HTR-8/SVneo (cell line): ENCODE data around the gene BTBD10.
"Not testable (repeated sequence)": the region's sequence is repeated elsewhere in the genome, so short reads cannot be mapped to it uniquely, and the experiment has no call there.

Source experiments
- DNase-seq: peaks from one replicate; pipeline ENCODE4 v3.0.0; 2011; ENCODE audit warnings: low spot score, mixed read lengths; ENCODE audit not compliant: insufficient read length
- FAIRE-seq: peaks from 2 replicates; lab custom pipeline; 2011; peaks lifted over from hg19 to GRCh38; lab: Jason Lieb, UNC

The BTBD10 gene

DNA sequence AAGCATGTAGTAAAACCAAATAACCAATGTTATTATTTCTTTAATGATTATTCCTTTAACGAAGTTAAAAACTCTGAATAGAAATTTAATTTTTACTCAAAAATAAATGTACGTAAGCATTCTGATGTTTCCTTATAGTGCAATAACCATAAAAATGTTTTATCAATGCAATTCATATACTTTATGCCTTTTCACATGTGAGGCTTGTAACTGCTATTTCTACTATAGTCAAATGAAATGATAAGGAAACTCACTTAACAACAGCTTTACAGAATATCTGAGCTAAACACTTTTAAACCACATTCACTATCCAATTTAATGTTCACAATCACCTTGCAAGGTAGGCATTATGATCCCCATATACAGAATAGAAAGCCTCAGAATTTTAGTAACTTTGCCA, 17.4 kb downstream of the BTBD10 start:
- DNase-seq (no peak), FAIRE-seq (no peak)

DNA sequence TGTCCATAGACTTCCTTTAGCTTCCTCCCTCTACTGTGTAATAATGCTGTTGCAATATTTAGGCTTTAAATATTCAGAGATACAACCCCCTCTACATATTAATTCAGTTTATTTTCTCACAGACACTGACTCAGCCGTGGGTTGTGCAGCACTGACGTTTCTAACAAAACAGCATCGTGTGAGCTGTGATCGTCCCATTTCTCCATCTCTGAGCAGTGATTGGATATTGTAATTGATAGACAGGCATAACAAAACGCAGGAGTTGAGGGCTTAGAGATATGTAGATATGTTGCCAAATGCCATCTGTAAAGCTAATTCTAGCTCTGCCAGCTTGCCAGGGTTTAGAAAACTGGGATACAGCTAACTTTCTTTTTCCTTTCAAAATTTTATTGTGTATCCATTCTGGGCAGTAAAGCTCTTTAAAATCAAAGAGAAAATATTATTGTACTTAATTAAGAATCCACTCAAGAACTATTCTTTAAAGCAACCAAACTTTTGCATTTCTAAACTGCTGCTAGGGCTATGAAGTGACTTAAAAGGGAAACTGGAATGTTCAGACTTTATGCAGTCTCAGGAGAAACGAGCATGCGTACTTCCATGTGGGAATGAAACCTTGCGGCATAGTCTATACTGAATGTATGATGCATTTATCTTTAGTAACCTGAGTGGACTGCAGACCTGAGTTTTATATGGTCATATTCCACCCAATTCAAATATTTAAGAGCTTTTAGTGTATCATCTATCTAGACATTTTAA, 22.7 kb downstream of the BTBD10 start:
- DNase-seq (peak; percentile 71), FAIRE-seq (peak; percentile 91)

DNA sequence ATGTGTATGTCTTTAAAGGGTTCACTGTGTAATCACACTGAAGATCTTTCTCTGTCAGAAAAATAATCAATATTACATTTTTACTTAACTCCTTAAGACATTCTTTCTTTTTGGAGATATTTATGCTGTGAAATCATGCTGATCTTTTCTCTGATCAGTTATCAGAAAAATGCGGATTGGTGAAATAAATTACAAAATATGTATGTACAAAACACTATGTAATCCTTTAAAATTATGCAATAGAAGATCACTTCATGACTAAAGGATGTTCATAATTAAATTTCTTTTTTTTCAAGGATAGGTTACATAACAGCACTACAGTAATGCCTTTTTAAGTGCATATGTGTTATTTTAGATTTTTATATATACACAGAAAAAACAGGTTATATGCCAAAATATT, 24.7 kb downstream of the BTBD10 start:
- DNase-seq, result no peak
- no peak for FAIRE-seq

DNA sequence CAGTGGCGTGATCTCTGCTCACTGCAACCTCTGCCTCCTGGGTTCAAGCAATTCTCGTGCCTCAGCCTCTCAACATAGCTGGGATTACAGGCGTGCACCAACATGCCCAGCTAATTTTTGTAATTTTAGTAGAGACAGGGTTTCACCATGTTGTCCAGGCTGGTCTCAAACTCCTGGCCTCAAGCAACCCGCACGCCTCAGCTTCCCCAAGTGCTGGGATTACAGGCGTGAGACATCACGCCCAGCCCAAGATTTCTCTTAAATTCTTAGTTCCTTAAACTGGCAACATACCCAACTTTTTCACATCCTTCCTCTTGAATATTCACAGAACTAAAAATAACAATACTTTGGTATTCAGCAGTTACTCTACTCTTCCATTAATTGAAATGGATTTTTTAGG, 26.2 kb downstream of the BTBD10 start:
- not testable (repeated sequence) for DNase-seq, FAIRE-seq

DNA sequence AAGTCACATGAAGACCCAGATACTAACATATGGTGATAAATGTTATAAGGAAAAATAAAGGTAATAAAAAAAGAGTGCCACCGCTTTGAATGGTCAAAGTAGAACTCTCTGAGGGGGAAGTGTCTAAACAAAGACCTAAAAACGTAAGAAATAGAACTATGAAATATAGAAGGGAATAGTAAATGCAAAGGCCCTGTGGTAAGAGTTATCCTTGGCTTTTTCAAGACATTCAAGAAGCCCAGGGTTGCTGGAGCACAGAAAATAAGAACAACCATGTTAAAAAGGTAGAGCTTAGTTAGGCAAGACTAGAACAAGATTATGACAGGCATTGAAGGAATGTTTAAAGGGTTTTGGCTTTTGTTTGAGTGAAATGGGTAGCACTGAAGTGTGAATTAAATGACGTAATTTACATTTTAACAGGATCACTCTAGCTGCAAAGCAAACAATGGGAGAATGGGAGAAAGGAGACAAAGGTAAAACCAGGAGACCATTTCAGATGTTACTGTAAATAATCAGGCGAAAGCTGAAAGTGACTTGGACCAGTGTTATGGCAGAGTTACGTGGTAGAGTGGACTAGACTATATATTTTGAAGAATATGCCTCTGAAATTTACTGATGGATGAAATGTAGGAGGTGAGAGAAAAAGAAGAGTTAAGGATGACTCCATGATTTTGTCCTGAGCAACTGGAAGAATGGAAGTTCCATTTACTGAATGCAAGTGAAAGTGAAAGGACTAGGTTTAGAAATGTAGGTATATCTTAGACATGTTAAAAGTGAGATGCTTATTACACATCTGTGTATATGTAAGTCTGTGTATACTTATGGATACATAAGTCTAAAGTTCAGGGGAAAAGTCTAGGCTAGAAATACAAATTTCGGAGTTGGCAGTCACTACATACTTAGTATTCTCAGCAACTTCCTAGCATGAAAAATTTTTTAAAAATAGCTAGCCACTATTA, 28.5 kb downstream of the BTBD10 start:
- FAIRE-seq, result no peak
- DNase-seq, result no peak

DNA sequence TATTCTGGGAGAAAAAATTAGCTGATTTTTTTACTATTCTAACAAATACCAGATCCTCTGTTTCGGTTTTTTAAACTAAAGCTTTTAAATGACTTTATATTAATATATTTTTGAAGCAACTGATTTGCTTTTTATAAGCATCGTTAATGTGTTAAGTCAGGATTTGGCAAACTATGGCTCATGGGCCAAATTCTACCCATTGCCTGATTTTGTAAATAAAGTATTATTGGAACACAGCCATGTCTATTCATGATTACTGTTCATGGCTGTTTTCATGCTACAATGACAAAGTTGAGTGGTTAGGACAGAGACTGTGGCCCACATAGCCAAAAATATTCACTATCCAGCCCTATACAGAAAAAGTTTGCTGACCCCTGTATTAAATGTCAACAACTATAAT, 29.6 kb downstream of the BTBD10 start:
- FAIRE-seq (no peak), DNase-seq (no peak)

DNA sequence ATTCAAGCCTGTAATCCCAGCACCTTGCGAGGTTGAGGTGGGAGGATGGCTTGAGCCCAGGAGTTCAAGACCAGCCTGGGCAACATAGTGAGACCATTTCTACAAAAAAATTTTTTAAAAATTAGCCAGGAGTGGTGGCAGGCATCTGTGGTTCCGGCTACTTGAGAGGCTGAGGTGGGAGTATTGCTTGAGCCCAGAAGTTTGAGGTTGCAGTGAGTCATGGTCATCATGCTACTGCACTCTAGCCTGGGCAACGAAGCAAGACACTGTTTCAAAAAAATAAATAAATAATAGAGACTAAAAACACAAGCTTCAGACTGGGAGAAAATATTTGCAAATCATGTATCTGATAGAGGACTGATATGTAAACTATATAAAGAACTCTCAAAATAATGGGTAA, 33.2 kb downstream of the BTBD10 start:
- FAIRE-seq (no peak), DNase-seq (no peak)

DNA sequence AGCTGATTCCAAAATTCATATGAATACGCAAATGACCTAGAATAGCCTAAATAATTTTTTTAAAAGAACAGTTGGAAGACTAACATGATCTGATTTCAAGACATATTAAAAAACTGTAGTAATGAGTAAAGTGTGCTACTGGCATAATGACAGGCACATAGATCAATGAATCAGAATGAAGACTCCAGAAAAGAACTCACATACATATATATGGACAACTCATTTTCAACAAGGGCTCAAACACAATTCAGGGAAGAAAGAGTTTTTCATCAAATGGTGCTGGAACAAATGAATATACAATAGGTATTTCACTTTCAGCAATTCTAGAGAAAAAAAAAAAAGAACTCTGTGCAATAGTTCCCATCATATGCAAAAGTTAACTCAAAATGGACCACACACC, 33.7 kb downstream of the BTBD10 start:
- DNase-seq (no peak), FAIRE-seq (no peak)

DNA sequence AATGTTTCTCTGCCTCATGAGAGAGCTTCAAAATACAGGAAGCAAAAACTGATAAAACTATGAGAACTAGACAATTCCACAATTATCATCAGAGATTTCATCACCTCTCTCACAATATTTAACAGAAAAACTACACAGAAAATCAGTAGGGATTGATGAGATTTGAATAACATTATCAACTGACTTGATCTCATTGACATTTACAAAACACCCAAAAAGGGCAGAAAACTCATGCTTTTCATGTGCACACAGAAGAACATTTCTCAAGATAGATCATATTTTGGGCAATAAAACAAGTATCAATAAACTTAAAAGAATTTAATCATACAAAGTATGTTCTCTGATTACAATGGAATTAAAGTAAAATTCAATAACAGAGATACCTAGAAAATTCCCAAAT, 35.6 kb downstream of the BTBD10 start:
- no peak for FAIRE-seq
- DNase-seq, result no peak

DNA sequence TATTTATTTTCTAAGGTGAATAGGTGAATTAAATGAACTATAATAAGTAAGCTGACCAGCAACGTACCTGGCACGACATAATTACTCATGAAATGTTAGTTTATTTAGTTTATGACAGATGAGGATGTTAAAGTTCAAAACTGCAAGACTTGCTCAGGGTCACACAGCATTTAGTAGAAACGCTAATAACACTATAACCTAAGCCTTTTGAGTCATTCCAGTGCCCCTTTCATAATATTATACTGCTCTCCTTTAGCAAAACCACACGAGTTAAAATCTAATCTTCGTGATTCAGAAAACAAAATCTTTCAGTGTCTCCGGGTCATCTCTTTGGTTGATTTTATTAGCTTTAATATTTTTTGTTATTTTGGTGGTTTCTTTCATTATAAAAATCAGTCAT, 39.6 kb downstream of the BTBD10 start:
- FAIRE-seq (no peak), DNase-seq (no peak)

DNA sequence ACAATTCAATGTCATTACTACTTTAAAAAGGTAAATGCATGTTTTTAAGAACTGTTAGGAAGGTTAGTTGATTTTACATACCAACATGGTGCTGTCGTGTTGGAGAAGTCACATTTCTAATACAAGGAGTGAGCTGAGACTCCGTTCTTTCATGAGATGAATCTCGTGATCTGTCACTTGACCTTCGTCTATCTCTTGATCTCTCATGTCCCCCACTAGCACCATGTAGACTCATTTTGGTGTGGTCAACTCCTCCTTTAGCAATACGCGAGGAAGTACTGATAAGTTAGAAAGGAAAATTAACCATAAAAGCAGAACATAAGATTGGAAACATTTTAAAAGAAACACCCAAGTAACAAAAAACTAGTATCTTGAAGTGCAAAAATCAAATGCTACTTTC, 41.5 kb downstream of the BTBD10 start:
- FAIRE-seq, result no peak

DNA sequence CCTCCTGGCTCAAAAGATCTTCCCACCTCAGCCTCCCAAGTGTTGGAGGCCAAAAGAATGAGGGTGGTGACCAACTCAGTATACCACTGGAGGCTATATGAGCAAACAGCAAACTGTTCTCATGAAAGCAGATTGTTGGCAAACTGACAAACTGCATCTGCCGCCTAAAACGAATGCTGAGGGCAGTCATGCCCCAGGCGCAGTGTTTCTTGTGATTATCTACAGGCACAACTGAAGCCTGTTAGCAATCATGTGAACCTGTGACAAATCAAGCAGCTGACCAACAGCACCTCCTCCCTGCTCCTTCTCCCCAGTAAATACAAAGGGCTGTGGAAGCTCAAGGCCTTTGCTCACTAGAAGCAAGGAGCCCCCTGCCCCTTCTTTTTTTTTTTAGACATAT, 47.8 kb downstream of the BTBD10 start:
- FAIRE-seq, result no peak
- no peak for DNase-seq

More for the DNA sequence above, 41.5 kb downstream of the BTBD10 start:
- no peak for DNase-seq

DNA sequence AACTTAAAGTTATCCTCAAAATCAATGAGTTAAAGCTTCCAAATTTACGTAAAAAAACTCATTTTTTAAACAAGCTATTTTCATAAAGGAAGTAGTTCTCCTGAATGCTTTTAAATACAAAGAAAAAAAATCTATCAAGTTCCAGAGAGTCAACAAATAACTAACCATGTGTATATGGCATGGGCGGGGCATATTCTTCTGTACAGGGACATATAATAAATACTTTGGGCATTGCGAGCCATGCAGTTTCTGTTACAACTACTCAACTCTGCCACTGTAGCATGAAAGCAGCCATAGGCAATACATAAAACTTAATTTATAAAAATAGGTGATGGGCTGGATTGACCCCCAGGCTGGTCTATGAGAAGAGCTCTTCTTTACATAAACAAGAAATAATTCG, 57.8 kb downstream of the BTBD10 start:
- DNase-seq, result no peak
- FAIRE-seq, result no peak

DNA sequence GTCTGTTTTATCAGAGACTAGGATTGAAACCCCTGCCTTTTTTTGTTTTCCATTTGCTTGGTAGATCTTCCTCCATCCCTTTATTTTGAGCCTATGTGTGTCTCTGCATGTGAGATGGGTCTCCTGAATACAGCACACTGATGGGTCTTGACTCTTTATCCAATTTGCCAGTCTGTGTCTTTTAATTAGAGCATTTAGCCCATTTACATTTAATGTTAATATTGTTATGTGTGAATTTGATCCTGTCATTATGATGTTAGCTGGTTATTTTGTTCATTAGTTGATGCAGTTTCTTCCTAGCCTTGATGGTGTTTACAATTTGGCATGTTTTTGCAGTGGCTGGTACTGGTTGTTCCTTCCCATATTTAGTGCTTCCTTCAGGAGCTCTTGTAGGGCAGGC, 64.7 kb downstream of the BTBD10 start:
- FAIRE-seq, DNase-seq: not testable (repeated sequence)

DNA sequence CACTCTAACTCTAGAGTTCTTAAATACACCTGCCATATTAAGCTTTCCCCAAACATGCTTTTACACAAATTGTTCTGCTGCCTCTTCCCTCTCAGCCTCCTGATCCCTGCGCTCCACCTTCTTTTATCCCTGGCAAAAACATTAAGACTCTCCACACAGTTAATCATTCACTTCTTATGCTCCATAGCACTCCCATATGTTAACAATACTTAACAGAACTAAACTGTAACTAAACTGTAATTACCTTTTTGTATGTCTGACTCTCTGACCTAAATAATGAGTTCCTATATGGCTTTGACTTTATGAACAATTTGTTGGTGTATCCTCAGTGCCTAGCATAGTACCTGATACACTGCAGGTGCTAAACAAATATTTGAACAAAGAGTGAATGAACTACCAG, 71.8 kb downstream of the BTBD10 start:
- no peak for FAIRE-seq
- no peak for DNase-seq

DNA sequence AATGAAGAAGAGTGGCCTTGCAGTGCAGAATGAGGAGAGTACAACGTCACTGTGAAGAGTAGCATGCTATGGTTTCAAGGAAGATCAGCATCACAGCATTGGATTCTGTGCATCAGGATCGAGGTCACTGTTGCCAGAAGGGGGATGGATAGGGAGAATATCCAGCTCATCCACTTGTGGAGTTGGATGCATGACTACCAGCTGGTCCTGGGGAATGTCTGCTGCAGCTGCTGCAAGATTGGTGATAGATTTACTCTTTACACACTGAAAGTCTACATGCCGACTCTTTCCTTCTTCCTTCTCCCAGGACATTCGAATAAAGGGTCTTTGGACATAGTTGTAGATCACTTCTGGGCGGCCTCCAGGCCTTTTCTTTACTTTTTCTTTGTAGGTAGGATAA, 74.3 kb downstream of the BTBD10 start:
- DNase-seq (no peak), FAIRE-seq (peak; percentile 64)

DNA sequence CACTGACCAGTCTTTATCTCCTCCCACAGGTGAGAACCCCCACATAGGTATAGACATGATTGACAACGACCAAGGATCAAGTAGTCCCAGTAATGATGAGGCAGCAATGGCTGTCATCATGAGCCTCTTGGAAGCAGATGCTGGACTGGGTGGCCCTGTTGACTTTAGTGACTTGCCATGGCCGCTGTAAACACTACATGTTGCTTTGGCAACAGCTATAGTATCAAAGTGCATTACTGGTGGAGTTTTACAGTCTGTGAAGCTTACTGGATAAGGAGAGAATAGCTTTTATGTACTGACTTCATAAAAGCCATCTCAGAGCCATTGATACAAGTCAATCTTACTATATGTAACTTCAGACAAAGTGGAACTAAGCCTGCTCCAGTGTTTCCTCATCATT, 76.5 kb downstream of the BTBD10 start:
- peak; percentile 31 for FAIRE-seq
- no peak for DNase-seq

DNA sequence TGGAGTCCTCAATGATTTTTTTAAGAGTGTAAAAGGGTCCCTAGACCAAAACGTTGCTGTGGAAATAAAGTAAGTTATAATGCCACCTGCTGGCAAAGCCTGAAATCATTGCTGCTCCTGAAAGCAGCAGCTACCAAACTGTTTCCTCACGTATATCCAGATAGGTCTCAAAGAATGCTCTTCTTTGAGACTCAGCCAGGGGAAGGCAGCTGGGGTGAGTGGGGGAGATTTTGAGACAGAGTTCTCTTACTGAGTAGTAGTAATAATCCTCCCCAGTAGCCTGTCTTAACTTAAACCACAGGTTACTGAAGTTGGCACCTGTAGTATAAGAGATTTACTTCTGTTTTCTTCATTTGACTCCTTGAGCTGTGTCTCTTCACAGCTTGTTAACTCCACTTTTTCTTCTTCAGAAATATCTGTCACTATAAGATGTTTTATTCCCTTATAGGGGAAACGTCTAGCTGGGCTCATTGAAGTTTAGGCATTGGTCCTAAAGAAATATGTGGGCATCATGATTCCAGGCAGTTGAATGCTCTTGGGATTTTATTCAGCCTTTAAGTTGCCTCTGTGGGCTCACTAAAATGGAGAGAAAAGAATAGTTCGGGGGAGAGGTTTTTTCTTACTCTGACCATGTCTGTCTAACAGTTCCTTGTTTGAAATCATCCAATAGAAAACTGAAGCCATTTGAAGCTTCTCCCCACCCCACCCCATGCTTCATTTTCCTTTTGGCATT, 77.9 kb downstream of the BTBD10 start:
- FAIRE-seq (no peak), DNase-seq (peak; percentile 35)

DNA sequence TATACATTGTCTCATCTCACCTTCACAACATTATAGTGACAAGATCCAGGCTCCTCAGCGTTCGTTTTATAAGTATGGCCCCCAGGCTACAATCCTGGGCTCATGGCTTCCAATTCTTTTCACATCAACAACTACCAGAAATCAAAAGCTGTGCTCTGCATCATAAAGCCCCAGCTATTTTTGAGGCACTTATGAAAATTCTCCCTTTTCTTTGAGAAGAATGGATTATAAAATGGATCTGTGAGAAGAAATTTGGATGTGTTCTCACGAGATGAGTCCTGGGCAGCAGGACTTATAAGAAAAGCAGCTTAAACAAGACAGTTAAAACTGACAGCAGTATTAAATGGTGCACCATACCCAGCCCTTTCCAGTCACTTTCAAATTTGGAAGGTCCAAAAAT, 80.3 kb downstream of the BTBD10 start:
- DNase-seq, result no peak
- FAIRE-seq, result no peak

DNA sequence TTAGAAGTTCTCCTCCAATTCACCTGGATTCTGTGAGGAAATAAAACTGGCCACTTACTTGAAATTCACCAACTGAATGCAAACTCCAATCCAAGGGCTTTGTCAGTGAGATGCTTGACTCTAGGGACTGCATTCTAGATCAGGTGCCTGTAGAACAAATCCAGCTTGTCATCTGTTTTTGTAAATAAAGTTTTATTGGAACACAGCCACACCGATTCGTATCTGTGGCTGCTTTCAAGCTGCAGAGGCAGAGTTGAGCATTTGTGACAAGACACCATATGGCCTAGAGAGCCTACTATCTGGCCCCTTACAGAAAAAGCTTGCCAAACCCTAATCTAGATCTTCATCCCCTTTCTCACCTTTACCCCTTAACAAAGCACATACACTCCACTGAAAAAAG, 82.3 kb downstream of the BTBD10 start:
- FAIRE-seq, result no peak

DNA sequence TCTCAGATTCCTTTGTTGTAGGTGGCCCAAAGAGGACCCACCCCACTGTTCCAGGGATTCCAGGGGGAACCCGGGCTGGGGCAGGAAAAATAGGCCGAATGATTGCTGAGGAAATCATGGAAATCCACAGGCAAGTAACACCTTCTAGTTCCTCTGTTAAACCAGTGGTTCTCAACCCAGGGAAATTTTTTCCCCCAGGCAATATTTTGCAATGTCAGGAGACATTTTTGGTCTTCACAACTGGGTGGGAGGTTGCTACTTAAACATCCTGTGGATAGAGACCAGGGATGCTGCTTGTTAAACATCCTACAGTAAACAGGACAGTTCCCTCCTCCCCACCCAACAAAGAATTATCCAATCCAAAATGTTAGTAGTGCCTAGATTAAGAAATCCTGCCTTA, 84.7 kb downstream of the BTBD10 start:
- FAIRE-seq (no peak), DNase-seq (no peak)

More for the DNA sequence above, 82.3 kb downstream of the BTBD10 start:
- no peak for DNase-seq
